ENCODE results near the gene GNA12.

DNA sequence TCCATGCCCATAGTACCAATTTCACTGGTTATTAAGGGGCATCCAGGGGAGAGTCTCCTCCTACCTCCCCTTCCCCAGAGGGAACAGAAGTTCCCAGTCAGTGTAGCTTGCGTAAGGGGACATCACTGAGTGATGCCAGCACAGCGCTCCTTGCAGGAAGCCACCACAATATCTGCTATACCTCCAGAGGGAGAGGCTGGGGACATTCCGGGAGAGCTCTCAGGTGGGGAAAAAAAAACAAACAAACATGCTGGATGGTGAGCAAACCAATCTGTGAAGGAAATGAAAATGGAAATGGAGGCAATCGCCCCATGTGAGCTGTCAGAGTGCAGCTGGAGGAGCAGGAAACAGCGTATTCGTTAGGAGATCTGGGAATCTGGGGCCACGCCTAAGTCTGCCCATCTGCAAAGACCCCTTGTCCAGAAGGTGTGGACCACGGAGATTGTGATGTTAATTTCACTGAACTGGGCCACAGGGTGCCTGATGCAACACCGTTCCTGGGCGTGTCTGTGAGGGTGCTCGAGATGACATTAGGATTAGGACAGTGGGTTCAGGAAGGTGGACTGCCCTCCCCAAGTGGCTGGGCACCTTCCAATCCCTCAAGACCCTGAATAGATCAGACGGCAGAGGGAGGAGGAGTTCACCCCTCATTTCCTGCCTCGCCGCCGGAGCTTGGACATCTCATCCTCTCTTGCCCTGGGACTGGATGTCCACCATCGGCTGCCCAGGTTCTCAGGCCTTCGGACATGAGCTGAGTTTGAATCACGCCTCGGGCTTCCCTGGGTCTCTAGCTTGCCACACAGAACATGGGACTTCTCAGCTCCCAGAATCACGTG lies 30.5 kb downstream of the GNA12 start:
- TF ChIP-seq CTCF (IDR thresholded peaks at IDR 0.05) = no peak
- TF ChIP-seq POLR2A (IDR thresholded peaks at IDR 0.05) = no peak
